ENCODE results near the gene LPAR1.

DNA sequence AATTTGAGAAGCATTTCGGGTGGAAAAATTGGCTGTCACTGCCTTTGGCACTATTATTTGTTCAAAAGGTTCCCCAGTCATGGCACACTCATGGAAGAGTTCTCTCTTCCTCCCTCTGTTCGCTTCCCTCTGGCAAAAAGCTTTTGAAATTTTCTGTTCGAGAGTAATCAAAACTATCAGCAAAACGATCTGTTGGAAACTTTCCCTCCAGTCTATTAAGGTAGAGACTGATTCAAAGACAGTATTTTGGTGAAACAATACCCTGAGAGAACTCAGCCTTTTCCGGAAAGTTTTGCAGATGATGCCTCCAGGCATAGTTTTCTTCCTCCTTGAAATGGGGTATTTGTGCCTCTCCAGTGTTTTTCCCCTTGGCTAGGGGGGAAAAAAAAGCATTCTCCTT, 3.6 kb upstream of the LPAR1 start:
- no peak for TF ChIP-seq POLR2A (IDR thresholded peaks at IDR 0.05; ENCODE audit: low read depth, low read length)
- no peak for TF ChIP-seq POLR2AphosphoS5 (IDR thresholded peaks at IDR 0.05; ENCODE audit: low read depth, low read length)

Data from GM12891 (cell line).